GM12878 (cell line): ENCODE measurements around the gene PCDHGA1. TPM values are rescaled to one million over a fixed set of nuclear protein-coding genes. Genes with fewer than 3 reads are reported as not detected.

ENCODE experiments used
- ATAC-seq: fragments of 200-7000 bp; cut with Tn5 transposase; 3 replicates; pipeline ENCODE4 v1.9.1; 2020; ENCODE audit warnings: mild to moderate bottlenecking, moderate library complexity
- BruUV-seq: library from RNA; stranded (reverse); fragments of 400-500 nt; replicated peaks from 2 replicates; lab custom pipeline; 2021; lab: Mats Ljungman, UMichigan
- CTCF ChIA-PET: fragments of 300-600 bp; sonication (Branson Sonifier 250); formaldehyde crosslinking; extraction: SDS; loops from one replicate; lab custom pipeline; 2021; ENCODE audit warnings: inconsistent platforms; lab: Yijun Ruan, JAX
- POLR2A ChIA-PET: fragments of 350-600 bp; formaldehyde crosslinking; extraction: SDS; loops from one replicate; lab custom pipeline; 2021; ENCODE audit warnings: inconsistent platforms; lab: Charles Lee
- RAD21 ChIA-PET: fragments of 300-600 bp; sonication (Branson Sonifier 250); formaldehyde crosslinking; loops from one replicate; lab custom pipeline; 2023; ENCODE audit warnings: antibody characterized with exemption; ENCODE audit not compliant: unreplicated experiment; lab: Charles Lee
- SMC1A ChIA-PET: fragments of 300-600 bp; sonication (Branson Sonifier 250); formaldehyde crosslinking; loops from one replicate; lab custom pipeline; 2023; ENCODE audit not compliant: unreplicated experiment, uncharacterized antibody; lab: Charles Lee
- DNase-seq: peaks from one replicate; pipeline ENCODE4 v3.0.0-alpha.2; 2011; ENCODE audit warnings: low read depth, low spot score
- FAIRE-seq: peaks from 3 replicates; lab custom pipeline; 2011; peaks lifted over from hg19 to GRCh38; lab: Jason Lieb, UNC
- H2AFZ ChIP-seq: 2 replicates; pipeline ENCODE4 v1.6.0; 2011; ENCODE audit warnings: low read depth, low read length, control low read depth; ENCODE audit not compliant: control insufficient read depth
- H3K27ac ChIP-seq: 2 replicates; pipeline ENCODE4 v1.5.1; 2011; ENCODE audit warnings: control low read depth; ENCODE audit not compliant: control insufficient read depth, insufficient read depth
- H3K27me3 ChIP-seq, 2 experiments: replicated peaks in 1 of 2; 2 replicates each; pipeline versions ENCODE4 v1.6.0 to v1.6.1; 2011; ENCODE audit warnings: low read length in 1 of 2; ENCODE audit not compliant: control insufficient read depth in 2 of 2, insufficient read depth in 2 of 2
- H3K36me3 ChIP-seq, 2 experiments: 2 replicates each; pipeline ENCODE4 v1.5.1; 2011; ENCODE audit warnings: low read length in 1 of 2; ENCODE audit not compliant: control insufficient read depth in 2 of 2, insufficient read depth in 2 of 2
- H3K4me1 ChIP-seq: 2 replicates; pipeline ENCODE4 v1.6.1; 2011; ENCODE audit warnings: mild to moderate bottlenecking, low read length, moderate library complexity, mixed read lengths; ENCODE audit not compliant: control insufficient read depth, insufficient read depth
- H3K4me2 ChIP-seq: 2 replicates; pipeline ENCODE4 v1.6.0; 2011; ENCODE audit warnings: control low read depth; ENCODE audit not compliant: control insufficient read depth, insufficient read depth
- H3K4me3 ChIP-seq: fragments of 200-600 bp; sonication (generic); 2 replicates; pipeline ENCODE4 v1.5.1; 2016
- H3K79me2 ChIP-seq: 2 replicates; pipeline ENCODE4 v1.6.0; 2011; ENCODE audit warnings: low read length; ENCODE audit not compliant: control insufficient read depth, insufficient read depth
- H3K9ac ChIP-seq: 2 replicates; pipeline ENCODE4 v1.8.0; 2011; ENCODE audit warnings: low read length, control low read depth, mixed read lengths; ENCODE audit not compliant: control insufficient read depth, insufficient read depth
- H3K9me3 ChIP-seq: replicated peaks from 3 replicates; pipeline ENCODE4 v1.5.1; 2011; ENCODE audit warnings: mild to moderate bottlenecking, low read length; ENCODE audit not compliant: control insufficient read depth, insufficient read depth
- H4K20me1 ChIP-seq: 2 replicates; pipeline ENCODE4 v1.6.0; 2011; ENCODE audit not compliant: control insufficient read depth, insufficient read depth
- BRCA1 ChIP-seq: IDR thresholded peaks from 2 replicates; pipeline ENCODE4 v1.6.1; 2011; ENCODE audit warnings: low read depth, low read length, improper control_type of control experiment
- E2F4 ChIP-seq: IDR thresholded peaks from 2 replicates; pipeline ENCODE4 v1.6.1; 2012; ENCODE audit warnings: low read depth, low read length, improper control_type of control experiment
- E2F8 ChIP-seq: fragments of 450-650 bp; IDR thresholded peaks from 2 replicates; pipeline ENCODE4 v1.6.1; 2018; ENCODE audit warnings: mild to moderate bottlenecking, low read depth, moderate library complexity; ENCODE audit not compliant: partially characterized antibody
- HDAC6 ChIP-seq: fragments of 200-600 bp; sonication (generic); IDR thresholded peaks from one replicate; pipeline ENCODE4 v1.8.0; 2017; ENCODE audit warnings: antibody characterized with exemption; ENCODE audit not compliant: unreplicated experiment
- JUNB ChIP-seq: IDR thresholded peaks from 2 replicates; pipeline ENCODE4 v1.6.1; 2016; ENCODE audit warnings: antibody characterized with exemption, mild to moderate bottlenecking
- MEF2A ChIP-seq: IDR thresholded peaks from 2 replicates; pipeline ENCODE4 v1.6.1; 2011; ENCODE audit warnings: low read depth, mild to moderate bottlenecking, low read length, moderate library complexity; ENCODE audit not compliant: insufficient read depth
- MTA2 ChIP-seq: fragments of 450-650 bp; IDR thresholded peaks from 2 replicates; pipeline ENCODE4 v1.6.1; 2016; ENCODE audit warnings: low read depth, mild to moderate bottlenecking, moderate library complexity
- MYB ChIP-seq: fragments of 150-350 bp; IDR thresholded peaks from 2 replicates; pipeline ENCODE4 v1.6.1; 2014; ENCODE audit warnings: mild to moderate bottlenecking, low read depth, low read length, borderline replicate concordance
- POLR2A ChIP-seq: IDR thresholded peaks from 2 replicates; pipeline ENCODE4 v1.6.1; 2011; ENCODE audit warnings: low read depth, mild to moderate bottlenecking, low read length
- RBBP5 ChIP-seq: fragments of 200-600 bp; sonication (generic); conservative IDR thresholded peaks from 2 replicates; pipeline ENCODE4 v1.6.1; 2016
- SMAD5 ChIP-seq: IDR thresholded peaks from 2 replicates; pipeline ENCODE4 v1.6.1; 2016; ENCODE audit warnings: antibody characterized with exemption, low read depth
- TARDBP ChIP-seq: IDR thresholded peaks from 2 replicates; pipeline ENCODE4 v1.6.1; 2016; ENCODE audit warnings: borderline replicate concordance
- TBL1XR1 ChIP-seq: IDR thresholded peaks from 2 replicates; pipeline ENCODE4 v1.6.1; 2012; ENCODE audit warnings: low read depth, low read length, improper control_type of control experiment
- WGBS: methylation state at CpG from one replicate; pipeline ENCODE4 v1.1.6; 2016; ENCODE audit warnings: low lambda C conversion rate; ENCODE audit not compliant: insufficient replicate concordance, insufficient coverage; ENCODE audit errors: missing lambda C conversion rate; 5-methylcytosine and 5-hydroxymethylcytosine counted together
- in situ Hi-C: fragments of 300-500 bp; cut with MboI; formaldehyde crosslinking; loops from 9 replicates; pipeline ENCODE4 v1.14.3; 2018; ENCODE audit warnings: mixed read lengths
- intact Hi-C: fragments of 100-400 bp; cut with micrococcal nuclease; formaldehyde crosslinking; loops from one replicate; pipeline ENCODE4 v1.14.2; 2022; ENCODE audit not compliant: unreplicated experiment
- polyA plus RNA-seq, 11 experiments: library from polyadenylated mRNA; depleted of rRNA in 4 of 11; unstranded in 6 of 11; stranded (reverse) in 5 of 11; fragments of >200 nt; fragmentation: Nextera tagmentation in 4 of 11; fragmentation: Illumina TruSeq in 1 of 11; extraction: Ambion mirVana in 4 of 11; extraction: Trizol in 1 of 11; gene quantifications; 1 replicate in 1 of 11; 2 replicates in 10 of 11; pipeline versions ENCODE4 v1.2.1 to v1.2.3, GENCODE V29; 2011 to 2016; ENCODE audit warnings: inconsistent platforms in 2 of 11, missing spikeins in 2 of 11, low read depth in 1 of 11
- total RNA-seq, 4 experiments: library from RNA; depleted of rRNA in 3 of 4; stranded (reverse); fragments of >200 nt in 3 of 4; fragmentation: Illumina TruSeq in 1 of 4; extraction: Trizol in 1 of 4; gene quantifications; 2 replicates each; pipeline versions ENCODE4 v1.2.1 to v1.2.3, GENCODE V29; 2013 to 2021
- TF ChIP-seq, protein P1 (sequence below): fragments of 450-650 bp; IDR thresholded peaks from 2 replicates; pipeline ENCODE4 v1.6.1; 2017; ENCODE audit warnings: low read depth, mild to moderate bottlenecking, moderate library complexity
- TF ChIP-seq, protein P2 (sequence below): fragments of 450-650 bp; IDR thresholded peaks from 2 replicates; pipeline ENCODE4 v1.6.1; 2018; ENCODE audit warnings: borderline replicate concordance, mild to moderate bottlenecking; ENCODE audit not compliant: partially characterized antibody
- TF ChIP-seq, protein P3 (sequence below): fragments of 450-650 bp; IDR thresholded peaks from 2 replicates; pipeline ENCODE4 v1.6.1; 2016; ENCODE audit warnings: mild to moderate bottlenecking

Gene PCDHGA1
- total and polyA plus RNA-seq, 10 of the 15 experiments (the other 5 are each of a cell fraction or from before 2014, with no cell fraction given) = 0.02 to 0.51 (median 0.19) TPM; not detected in 3

DNA sequence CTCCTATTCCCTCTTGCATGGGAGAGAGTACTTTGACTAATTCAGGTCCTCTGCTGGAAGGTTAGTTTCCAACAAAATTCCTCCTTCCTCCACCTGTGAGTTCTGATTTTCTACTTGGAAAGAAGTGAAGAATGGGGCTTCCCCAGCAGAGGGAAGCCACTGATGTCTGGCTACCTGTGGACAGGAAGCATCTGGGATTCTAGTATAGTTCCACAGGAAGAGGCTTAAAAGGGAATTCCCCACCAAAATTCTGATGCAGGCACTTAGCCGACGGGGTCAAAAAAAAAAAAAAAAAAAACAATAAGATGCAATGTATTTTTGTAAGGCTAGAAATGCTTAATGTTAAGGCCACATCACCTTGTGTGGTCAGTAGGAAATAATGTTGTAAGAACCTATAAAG lies 192.0 kb downstream of the PCDHGA1 start:
- TF ChIP-seq JUNB = no peak
- TF ChIP-seq, protein P1, sequence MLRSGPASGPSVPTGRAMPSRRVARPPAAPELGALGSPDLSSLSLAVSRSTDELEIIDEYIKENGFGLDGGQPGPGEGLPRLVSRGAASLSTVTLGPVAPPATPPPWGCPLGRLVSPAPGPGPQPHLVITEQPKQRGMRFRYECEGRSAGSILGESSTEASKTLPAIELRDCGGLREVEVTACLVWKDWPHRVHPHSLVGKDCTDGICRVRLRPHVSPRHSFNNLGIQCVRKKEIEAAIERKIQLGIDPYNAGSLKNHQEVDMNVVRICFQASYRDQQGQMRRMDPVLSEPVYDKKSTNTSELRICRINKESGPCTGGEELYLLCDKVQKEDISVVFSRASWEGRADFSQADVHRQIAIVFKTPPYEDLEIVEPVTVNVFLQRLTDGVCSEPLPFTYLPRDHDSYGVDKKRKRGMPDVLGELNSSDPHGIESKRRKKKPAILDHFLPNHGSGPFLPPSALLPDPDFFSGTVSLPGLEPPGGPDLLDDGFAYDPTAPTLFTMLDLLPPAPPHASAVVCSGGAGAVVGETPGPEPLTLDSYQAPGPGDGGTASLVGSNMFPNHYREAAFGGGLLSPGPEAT = no peak
- TF ChIP-seq, protein P2, sequence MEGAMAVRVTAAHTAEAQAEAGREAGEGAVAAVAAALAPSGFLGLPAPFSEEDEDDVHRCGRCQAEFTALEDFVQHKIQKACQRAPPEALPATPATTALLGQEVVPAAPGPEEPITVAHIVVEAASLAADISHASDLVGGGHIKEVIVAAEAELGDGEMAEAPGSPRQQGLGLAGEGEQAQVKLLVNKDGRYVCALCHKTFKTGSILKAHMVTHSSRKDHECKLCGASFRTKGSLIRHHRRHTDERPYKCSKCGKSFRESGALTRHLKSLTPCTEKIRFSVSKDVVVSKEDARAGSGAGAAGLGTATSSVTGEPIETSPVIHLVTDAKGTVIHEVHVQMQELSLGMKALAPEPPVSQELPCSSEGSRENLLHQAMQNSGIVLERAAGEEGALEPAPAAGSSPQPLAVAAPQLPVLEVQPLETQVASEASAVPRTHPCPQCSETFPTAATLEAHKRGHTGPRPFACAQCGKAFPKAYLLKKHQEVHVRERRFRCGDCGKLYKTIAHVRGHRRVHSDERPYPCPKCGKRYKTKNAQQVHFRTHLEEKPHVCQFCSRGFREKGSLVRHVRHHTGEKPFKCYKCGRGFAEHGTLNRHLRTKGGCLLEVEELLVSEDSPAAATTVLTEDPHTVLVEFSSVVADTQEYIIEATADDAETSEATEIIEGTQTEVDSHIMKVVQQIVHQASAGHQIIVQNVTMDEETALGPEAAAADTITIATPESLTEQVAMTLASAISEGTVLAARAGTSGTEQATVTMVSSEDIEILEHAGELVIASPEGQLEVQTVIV = no peak
- no peak for TF ChIP-seq E2F8
- TF ChIP-seq SMAD5 = no peak
- TF ChIP-seq, protein P3, sequence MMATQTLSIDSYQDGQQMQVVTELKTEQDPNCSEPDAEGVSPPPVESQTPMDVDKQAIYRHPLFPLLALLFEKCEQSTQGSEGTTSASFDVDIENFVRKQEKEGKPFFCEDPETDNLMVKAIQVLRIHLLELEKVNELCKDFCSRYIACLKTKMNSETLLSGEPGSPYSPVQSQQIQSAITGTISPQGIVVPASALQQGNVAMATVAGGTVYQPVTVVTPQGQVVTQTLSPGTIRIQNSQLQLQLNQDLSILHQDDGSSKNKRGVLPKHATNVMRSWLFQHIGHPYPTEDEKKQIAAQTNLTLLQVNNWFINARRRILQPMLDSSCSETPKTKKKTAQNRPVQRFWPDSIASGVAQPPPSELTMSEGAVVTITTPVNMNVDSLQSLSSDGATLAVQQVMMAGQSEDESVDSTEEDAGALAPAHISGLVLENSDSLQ = no peak
- no peak for TF ChIP-seq MTA2
- TF ChIP-seq RBBP5 = no peak
- no peak for TF ChIP-seq POLR2A
- no peak for TF ChIP-seq HDAC6
- TF ChIP-seq TBL1XR1 = no peak
- TF ChIP-seq MEF2A = no peak
- TF ChIP-seq TARDBP = no peak
- TF ChIP-seq MYB = no peak
- no peak for TF ChIP-seq E2F4
- TF ChIP-seq BRCA1 = no peak
- TF ChIP-seq, all 136 proteins: peak for 0
- H3K9me3 ChIP-seq = no peaks in the 10 kb centered on the region
- WGBS = no CpG with 5 or more reads among the region's 2 CpGs
- H3K4me2 ChIP-seq = no peak overlapping the region
- ChIA-PET SMC1A (interaction anchor here (0.7 to 13.7 kb wide), 11 partner anchors 11 to 109 kb away, joined by 3 to 176 read pairs (median 4); partner anchors contain the start of genes PCDHGA10, PCDHGA11, PCDHGA12 and PCDHGC3), RAD21 (interaction anchor here (1.2 to 6.2 kb wide), 4 partner anchors 12 to 101 kb away, joined by 7 to 77 read pairs (median 37); partner anchors contain the start of genes PCDHGA11 and PCDHGC3), POLR2A (interaction anchor here (0.7 kb wide), 1 partner anchor 84 kb away, joined by 3 read pairs; no protein-coding TSS in a partner anchor), CTCF (interaction anchor here (1.1 to 11.2 kb wide), 16 partner anchors 8 to 153 kb away, joined by 3 to 194 read pairs (median 33); partner anchors contain the start of genes PCDHGA10, PCDHGA11, PCDHGA12 and PCDHGB3)
- DNase-seq (no peak), ATAC-seq (no peak), FAIRE-seq (no peak)
- no peak overlapping the region for H3K4me3 ChIP-seq
- no peaks in the 10 kb centered on the region for H4K20me1 ChIP-seq
- no peaks in the 10 kb centered on the region for H3K27me3 ChIP-seq
- H2AFZ ChIP-seq = no peak overlapping the region
- no peak overlapping the region for H3K9ac ChIP-seq
- intact Hi-C loops (no loop called here), in situ Hi-C loops (no loop called here)
- no peak overlapping the region for H3K27ac ChIP-seq
- H3K79me2 ChIP-seq = no peaks in the 10 kb centered on the region
- H3K36me3 ChIP-seq = peaks cover 11 to 56% of the 10 kb centered on the region in 2 experiments
- no TSS peak for BruUV-seq
- H3K4me1 ChIP-seq = peaks cover 13% of the 10 kb centered on the region
